SK-N-SH treated with all-trans-retinoic acid at 6 μM for 48 hours (cell line): Measurements from ENCODE around the gene PHKG2.

ENCODE experiments used
- ATAC-seq: fragments of 200-7000 bp; cut with Tn5 transposase; 3 replicates; pipeline ENCODE4 v1.9.1; 2020; ENCODE audit warnings: mild to moderate bottlenecking, moderate library complexity
- ARNTL ChIP-seq: fragments of 450-650 bp; formaldehyde crosslinking; IDR thresholded peaks from 2 replicates; pipeline ENCODE4 v1.5.0; 2020; ENCODE audit warnings: low read depth, mild to moderate bottlenecking, moderate library complexity, borderline replicate concordance
- BACH2 ChIP-seq: fragments of 250-450 bp; sonication (Bioruptor Pico); IDR thresholded peaks from 2 replicates; pipeline ENCODE4 v1.9.0; 2021; ENCODE audit warnings: mild to moderate bottlenecking, borderline replicate concordance
- CSDC2 ChIP-seq: fragments of 250-450 bp; sonication (Bioruptor Pico); IDR thresholded peaks from 2 replicates; pipeline ENCODE4 v1.5.0; 2020; ENCODE audit warnings: mild to moderate bottlenecking, moderate library complexity
- ESRRG ChIP-seq: fragments of 250-450 bp; sonication (Bioruptor Pico); IDR thresholded peaks from 2 replicates; pipeline ENCODE4 v1.6.1; 2021; ENCODE audit warnings: mild to moderate bottlenecking
- GLIS3 ChIP-seq: fragments of 250-450 bp; sonication (Bioruptor Pico); IDR thresholded peaks from 2 replicates; pipeline ENCODE4 v1.5.0; 2020; ENCODE audit warnings: mild to moderate bottlenecking, moderate library complexity
- ISL1 ChIP-seq: fragments of 250-450 bp; sonication (Bioruptor Pico); IDR thresholded peaks from 2 replicates; pipeline ENCODE4 v2.1.2; 2022; ENCODE audit warnings: mild to moderate bottlenecking, moderate library complexity
- PPARA ChIP-seq: fragments of 250-450 bp; sonication (Bioruptor Pico); IDR thresholded peaks from 2 replicates; pipeline ENCODE4 v1.5.0; 2020; ENCODE audit warnings: mild to moderate bottlenecking, borderline replicate concordance
- SNAI2 ChIP-seq: fragments of 250-450 bp; sonication (Bioruptor Pico); IDR thresholded peaks from 2 replicates; pipeline ENCODE4 v1.5.0; 2020; ENCODE audit warnings: mild to moderate bottlenecking, moderate library complexity
- TCF4 ChIP-seq: fragments of 250-450 bp; sonication (Bioruptor Pico); IDR thresholded peaks from 2 replicates; pipeline ENCODE4 v1.8.0; 2021; ENCODE audit warnings: mild to moderate bottlenecking, moderate library complexity, borderline replicate concordance
- ZC3H10 ChIP-seq: fragments of 250-450 bp; sonication (Bioruptor Pico); IDR thresholded peaks from 2 replicates; pipeline ENCODE4 v1.5.1; 2021; ENCODE audit warnings: mild to moderate bottlenecking, moderate library complexity
- ZFP3 ChIP-seq: fragments of 250-450 bp; sonication (Bioruptor Pico); IDR thresholded peaks from 2 replicates; pipeline ENCODE4 v1.5.0; 2020; ENCODE audit warnings: mild to moderate bottlenecking, moderate library complexity
- ZFP30 ChIP-seq: fragments of 450-650 bp; formaldehyde crosslinking; IDR thresholded peaks from 2 replicates; pipeline ENCODE4 v1.5.0; 2022; ENCODE audit warnings: mild to moderate bottlenecking, moderate library complexity
- ZNF70 ChIP-seq: fragments of 450-650 bp; formaldehyde crosslinking; IDR thresholded peaks from 2 replicates; pipeline ENCODE4 v1.5.0; 2020; ENCODE audit warnings: mild to moderate bottlenecking, moderate library complexity
- ZNF8 ChIP-seq: fragments of 450-650 bp; formaldehyde crosslinking; IDR thresholded peaks from 2 replicates; pipeline ENCODE4 v1.5.0; 2020; ENCODE audit warnings: mild to moderate bottlenecking, moderate library complexity
- TF ChIP-seq, protein P1 (sequence below): fragments of 250-450 bp; sonication (Bioruptor Pico); IDR thresholded peaks from 2 replicates; pipeline ENCODE4 v1.8.0; 2020; ENCODE audit warnings: mild to moderate bottlenecking, moderate library complexity, borderline replicate concordance
- TF ChIP-seq, protein P2 (sequence below): fragments of 250-450 bp; sonication (Bioruptor Pico); IDR thresholded peaks from 2 replicates; pipeline ENCODE4 v1.5.0; 2020; ENCODE audit warnings: mild to moderate bottlenecking, moderate library complexity
- TF ChIP-seq, protein P3 (sequence below): fragments of 250-450 bp; sonication (Bioruptor Pico); IDR thresholded peaks from 2 replicates; pipeline ENCODE4 v1.5.1; 2021; ENCODE audit warnings: mild to moderate bottlenecking, moderate library complexity

Gene PHKG2

DNA sequence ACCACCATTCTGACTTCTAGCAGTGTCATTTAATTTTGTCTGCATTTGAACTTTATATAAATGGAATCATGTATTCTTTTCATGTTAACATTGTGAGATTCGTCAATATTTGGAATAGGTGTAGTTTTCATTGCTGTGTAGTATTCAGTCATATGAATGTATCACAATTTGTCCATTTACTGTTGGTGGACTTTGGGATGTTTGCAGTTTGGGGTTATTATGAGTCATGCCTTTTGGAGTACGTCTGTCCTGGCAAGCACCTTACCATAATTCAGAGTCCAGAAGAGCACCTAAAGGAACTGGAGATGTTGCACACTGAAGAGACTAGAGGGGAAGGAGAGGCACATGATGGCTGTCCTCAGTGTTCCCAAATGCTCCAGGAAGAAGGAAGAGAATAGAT lies 3.1 kb upstream of the PHKG2 start:
- no peak for TF ChIP-seq TCF4 (CRISPR knock-in tag)
- TF ChIP-seq, protein P1, sequence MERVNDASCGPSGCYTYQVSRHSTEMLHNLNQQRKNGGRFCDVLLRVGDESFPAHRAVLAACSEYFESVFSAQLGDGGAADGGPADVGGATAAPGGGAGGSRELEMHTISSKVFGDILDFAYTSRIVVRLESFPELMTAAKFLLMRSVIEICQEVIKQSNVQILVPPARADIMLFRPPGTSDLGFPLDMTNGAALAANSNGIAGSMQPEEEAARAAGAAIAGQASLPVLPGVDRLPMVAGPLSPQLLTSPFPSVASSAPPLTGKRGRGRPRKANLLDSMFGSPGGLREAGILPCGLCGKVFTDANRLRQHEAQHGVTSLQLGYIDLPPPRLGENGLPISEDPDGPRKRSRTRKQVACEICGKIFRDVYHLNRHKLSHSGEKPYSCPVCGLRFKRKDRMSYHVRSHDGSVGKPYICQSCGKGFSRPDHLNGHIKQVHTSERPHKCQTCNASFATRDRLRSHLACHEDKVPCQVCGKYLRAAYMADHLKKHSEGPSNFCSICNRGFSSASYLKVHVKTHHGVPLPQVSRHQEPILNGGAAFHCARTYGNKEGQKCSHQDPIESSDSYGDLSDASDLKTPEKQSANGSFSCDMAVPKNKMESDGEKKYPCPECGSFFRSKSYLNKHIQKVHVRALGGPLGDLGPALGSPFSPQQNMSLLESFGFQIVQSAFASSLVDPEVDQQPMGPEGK: no peak
- TF ChIP-seq ZNF70 (CRISPR knock-in tag): no peak
- no peak for TF ChIP-seq ZNF8 (CRISPR knock-in tag)
- no peak for TF ChIP-seq ESRRG (CRISPR knock-in tag)
- TF ChIP-seq, protein P2, sequence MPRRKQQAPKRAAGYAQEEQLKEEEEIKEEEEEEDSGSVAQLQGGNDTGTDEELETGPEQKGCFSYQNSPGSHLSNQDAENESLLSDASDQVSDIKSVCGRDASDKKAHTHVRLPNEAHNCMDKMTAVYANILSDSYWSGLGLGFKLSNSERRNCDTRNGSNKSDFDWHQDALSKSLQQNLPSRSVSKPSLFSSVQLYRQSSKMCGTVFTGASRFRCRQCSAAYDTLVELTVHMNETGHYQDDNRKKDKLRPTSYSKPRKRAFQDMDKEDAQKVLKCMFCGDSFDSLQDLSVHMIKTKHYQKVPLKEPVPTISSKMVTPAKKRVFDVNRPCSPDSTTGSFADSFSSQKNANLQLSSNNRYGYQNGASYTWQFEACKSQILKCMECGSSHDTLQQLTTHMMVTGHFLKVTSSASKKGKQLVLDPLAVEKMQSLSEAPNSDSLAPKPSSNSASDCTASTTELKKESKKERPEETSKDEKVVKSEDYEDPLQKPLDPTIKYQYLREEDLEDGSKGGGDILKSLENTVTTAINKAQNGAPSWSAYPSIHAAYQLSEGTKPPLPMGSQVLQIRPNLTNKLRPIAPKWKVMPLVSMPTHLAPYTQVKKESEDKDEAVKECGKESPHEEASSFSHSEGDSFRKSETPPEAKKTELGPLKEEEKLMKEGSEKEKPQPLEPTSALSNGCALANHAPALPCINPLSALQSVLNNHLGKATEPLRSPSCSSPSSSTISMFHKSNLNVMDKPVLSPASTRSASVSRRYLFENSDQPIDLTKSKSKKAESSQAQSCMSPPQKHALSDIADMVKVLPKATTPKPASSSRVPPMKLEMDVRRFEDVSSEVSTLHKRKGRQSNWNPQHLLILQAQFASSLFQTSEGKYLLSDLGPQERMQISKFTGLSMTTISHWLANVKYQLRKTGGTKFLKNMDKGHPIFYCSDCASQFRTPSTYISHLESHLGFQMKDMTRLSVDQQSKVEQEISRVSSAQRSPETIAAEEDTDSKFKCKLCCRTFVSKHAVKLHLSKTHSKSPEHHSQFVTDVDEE: no peak
- TF ChIP-seq ISL1 (CRISPR knock-in tag): no peak
- TF ChIP-seq CSDC2 (CRISPR knock-in tag): no peak
- no peak for TF ChIP-seq SNAI2
- no peak for TF ChIP-seq GLIS3
- no peak for TF ChIP-seq PPARA (CRISPR knock-in tag)
- TF ChIP-seq ARNTL (CRISPR knock-in tag): no peak
- ATAC-seq: no peak

DNA sequence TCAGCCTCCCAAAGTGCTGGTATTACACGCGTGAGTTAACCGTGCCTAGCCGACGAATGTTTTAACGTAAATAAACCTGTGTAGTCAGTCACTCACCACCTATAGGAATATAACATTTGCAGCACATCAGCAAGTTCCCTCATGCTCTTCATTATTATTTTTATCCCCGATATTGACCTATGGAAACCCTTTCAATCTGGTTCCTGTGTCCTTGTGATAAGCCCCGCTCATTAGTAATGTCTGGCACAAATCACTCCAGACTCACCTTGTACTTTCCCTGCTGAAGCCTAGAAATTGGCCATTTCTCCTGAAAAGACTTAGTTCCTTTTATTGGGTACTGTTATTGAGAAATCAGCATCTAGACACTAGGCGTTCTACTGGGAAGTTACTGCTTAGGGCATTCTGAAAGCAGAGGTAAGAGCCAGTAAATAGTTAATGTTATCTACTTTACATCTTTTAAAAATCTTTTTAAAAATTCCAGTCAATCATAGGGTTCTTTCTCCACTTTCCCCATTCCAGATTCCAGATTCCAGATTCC lies 1.5 kb upstream of the PHKG2 start:
- TF ChIP-seq GLIS3: no peak
- TF ChIP-seq BACH2 (CRISPR knock-in tag): no peak
- no peak for TF ChIP-seq ISL1 (CRISPR knock-in tag)
- no peak for TF ChIP-seq ZFP3 (CRISPR knock-in tag)
- no peak for ATAC-seq

DNA sequence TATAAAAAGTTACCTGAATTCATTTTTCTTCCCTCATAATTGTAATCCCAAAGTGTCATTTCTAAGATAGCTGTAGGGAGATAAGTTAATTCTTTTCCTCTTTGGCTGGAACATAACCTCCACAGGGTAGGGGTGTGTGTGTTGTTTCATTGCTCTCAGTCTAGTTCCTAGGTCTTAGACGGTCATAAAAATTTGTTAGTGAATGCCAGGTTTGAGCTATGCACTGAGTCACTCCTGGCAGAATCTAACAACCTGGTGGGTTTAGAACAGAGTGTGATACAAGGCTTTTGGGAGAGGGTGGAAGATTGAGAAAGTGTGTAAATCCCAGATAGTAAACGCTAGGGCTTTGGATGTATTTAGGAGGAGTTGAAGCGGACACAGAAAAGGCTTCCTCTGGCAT lies 894 bp upstream of the PHKG2 start:
- no peak for TF ChIP-seq ZNF70 (CRISPR knock-in tag)
- no peak for TF ChIP-seq ESRRG (CRISPR knock-in tag)
- TF ChIP-seq ZFP30: no peak
- ATAC-seq: peak; percentile 28

GRCh38 chr16:30748634-30749445 lies 615 bp downstream of the PHKG2 start:
- ATAC-seq: peak; percentile 72

More at GRCh38 chr16:30748634-30749445, 615 bp downstream of the PHKG2 start:
- TF ChIP-seq ZC3H10 (no peak), PPARA (CRISPR knock-in tag) (no peak), ARNTL (CRISPR knock-in tag) (no peak), ZNF8 (CRISPR knock-in tag) (no peak), ISL1 (CRISPR knock-in tag) (no peak)
- TF ChIP-seq, protein P1: no peak
- TF ChIP-seq, protein P2: no peak
- TF ChIP-seq, protein P3, sequence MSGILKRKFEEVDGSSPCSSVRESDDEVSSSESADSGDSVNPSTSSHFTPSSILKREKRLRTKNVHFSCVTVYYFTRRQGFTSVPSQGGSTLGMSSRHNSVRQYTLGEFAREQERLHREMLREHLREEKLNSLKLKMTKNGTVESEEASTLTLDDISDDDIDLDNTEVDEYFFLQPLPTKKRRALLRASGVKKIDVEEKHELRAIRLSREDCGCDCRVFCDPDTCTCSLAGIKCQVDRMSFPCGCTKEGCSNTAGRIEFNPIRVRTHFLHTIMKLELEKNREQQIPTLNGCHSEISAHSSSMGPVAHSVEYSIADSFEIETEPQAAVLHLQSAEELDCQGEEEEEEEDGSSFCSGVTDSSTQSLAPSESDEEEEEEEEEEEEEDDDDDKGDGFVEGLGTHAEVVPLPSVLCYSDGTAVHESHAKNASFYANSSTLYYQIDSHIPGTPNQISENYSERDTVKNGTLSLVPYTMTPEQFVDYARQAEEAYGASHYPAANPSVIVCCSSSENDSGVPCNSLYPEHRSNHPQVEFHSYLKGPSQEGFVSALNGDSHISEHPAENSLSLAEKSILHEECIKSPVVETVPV: no peak
